HCT116 (cell line): ENCODE results near the gene COA8. TPM values are rescaled to one million over a fixed set of nuclear protein-coding genes. Genes with fewer than 3 reads are reported as not detected.

Source experiments
- ATAC-seq: fragments of 200-7000 bp; cut with Tn5 transposase; 2 replicates; pipeline ENCODE4 v1.9.1; 2020; ENCODE audit warnings: mild to moderate bottlenecking, moderate library complexity
- BruUV-seq: library from RNA; stranded (reverse); fragments of 400-500 nt; replicated peaks from 2 replicates; lab custom pipeline; 2021; lab: Mats Ljungman, UMichigan
- CTCF ChIA-PET: fragments of 300-600 bp; sonication (Branson Sonifier 250); formaldehyde crosslinking; loops from one replicate; lab custom pipeline; 2021; ENCODE audit warnings: antibody characterized with exemption; lab: Charles Lee
- POLR2A ChIA-PET: fragments of 300-600, 350-600 bp; sonication (Branson Sonifier 250); formaldehyde crosslinking; loops from one replicate; lab custom pipeline; 2021; ENCODE audit warnings: antibody characterized with exemption; lab: Charles Lee
- RAD21 ChIA-PET, 2 experiments: fragments of 300-600 bp; sonication (Branson Sonifier 250); formaldehyde crosslinking; loops; one replicate each; lab custom pipeline; 2023; ENCODE audit warnings: low total read pairs in 2 of 2; ENCODE audit not compliant: uncharacterized antibody in 2 of 2, unreplicated experiment in 2 of 2, low non-redundant PET in 1 of 2; lab: Charles Lee
- DNase-seq: peaks from one replicate; pipeline ENCODE4 v3.0.0-alpha.2; 2010; ENCODE audit warnings: low read depth, low spot score
- H2AFZ ChIP-seq: fragments of 200-600 bp; shearing (Covaris generic), sonication (generic); 2 replicates; pipeline ENCODE4 v1.6.1; 2017; ENCODE audit warnings: low read depth, mixed run types, mixed read lengths, antibody characterized with exemption, low read length; ENCODE audit not compliant: poor library complexity, severe bottlenecking
- H3K27ac ChIP-seq: 2 replicates; pipeline ENCODE4 v1.5.1; 2012; ENCODE audit warnings: low read depth, low read length
- H3K27me3 ChIP-seq: fragments of 200-600 bp; sonication (generic); 2 replicates; pipeline ENCODE4 v1.6.1; 2016; ENCODE audit warnings: mixed run types, low read length, mixed read lengths; ENCODE audit not compliant: insufficient read depth
- H3K36me3 ChIP-seq, 2 experiments: fragments of 200-500 bp in 1 of 2; fragments of 200-600 bp in 1 of 2; sonication (Bioruptor generic) in 1 of 2; sonication (generic) in 1 of 2; 2 replicates each; pipeline versions ENCODE4 v1.5.1 to v1.6.1; 2014 to 2016; ENCODE audit warnings: low read length in 2 of 2, inconsistent platforms in 1 of 2, mixed read lengths in 1 of 2, mixed run types in 1 of 2; ENCODE audit not compliant: insufficient read depth in 2 of 2, control insufficient read depth in 1 of 2
- H3K4me1 ChIP-seq, 2 experiments: fragments of 200-600 bp in 1 of 2; sonication (generic) in 1 of 2; 2 replicates each; pipeline versions ENCODE4 v1.5.1 to v1.6.1; 2012 to 2017; ENCODE audit warnings: low read length in 2 of 2, inconsistent platforms in 1 of 2, mild to moderate bottlenecking in 1 of 2, mixed read lengths in 1 of 2, mixed run types in 1 of 2, moderate library complexity in 1 of 2; ENCODE audit not compliant: insufficient read depth in 2 of 2, control insufficient read depth in 1 of 2
- H3K4me2 ChIP-seq: fragments of 200-600 bp; sonication (generic); 2 replicates; pipeline ENCODE4 v1.6.1; 2017; ENCODE audit warnings: mixed run types, low read length, mixed read lengths
- H3K4me3 ChIP-seq, 2 experiments: fragments of 200-600 bp in 1 of 2; sonication (generic) in 1 of 2; replicated peaks in 1 of 2; 2 replicates each; pipeline ENCODE4 v1.5.1; 2011 to 2016; ENCODE audit warnings: low read length in 2 of 2, control low read depth in 1 of 2, low read depth in 1 of 2, mild to moderate bottlenecking in 1 of 2, mixed read lengths in 1 of 2, mixed run types in 1 of 2
- H3K79me2 ChIP-seq: fragments of 200-600 bp; sonication (generic); 2 replicates; pipeline ENCODE4 v1.6.1; 2017; ENCODE audit warnings: mild to moderate bottlenecking, mixed run types, low read length, moderate library complexity, mixed read lengths; ENCODE audit not compliant: insufficient read depth
- H3K9ac ChIP-seq: fragments of 200-600 bp; sonication (generic); 2 replicates; pipeline ENCODE4 v1.6.1; 2016; ENCODE audit warnings: low read length, mixed read lengths
- H3K9me2 ChIP-seq: fragments of 200-600 bp; sonication (generic), shearing (Covaris generic); 2 replicates; pipeline ENCODE4 v1.6.1; 2017; ENCODE audit warnings: mixed run types, mild to moderate bottlenecking, moderate library complexity; ENCODE audit not compliant: insufficient read depth
- H3K9me3 ChIP-seq, 2 experiments: fragments of 200-500 bp in 1 of 2; fragments of 200-600 bp in 1 of 2; sonication (Bioruptor generic) in 1 of 2; sonication (generic) in 1 of 2; 2 replicates each; pipeline ENCODE4 v1.6.1; 2014 to 2017; ENCODE audit warnings: low read length in 2 of 2, mixed read lengths in 2 of 2, inconsistent platforms in 1 of 2, low read depth in 1 of 2, mild to moderate bottlenecking in 1 of 2, mixed run types in 1 of 2, moderate library complexity in 1 of 2; ENCODE audit not compliant: control insufficient read depth in 1 of 2, insufficient read depth in 1 of 2
- H4K20me1 ChIP-seq: fragments of 200-600 bp; sonication (generic), shearing (Covaris generic); 2 replicates; pipeline ENCODE4 v1.6.1; 2017; ENCODE audit warnings: mixed run types, mild to moderate bottlenecking, moderate library complexity; ENCODE audit not compliant: insufficient read depth
- CBX3 ChIP-seq: IDR thresholded peaks from 2 replicates; pipeline ENCODE4 v1.6.1; 2012; ENCODE audit warnings: low read depth
- CEBPB ChIP-seq: IDR thresholded peaks from 2 replicates; pipeline ENCODE4 v1.6.1; 2012; ENCODE audit warnings: low read depth
- ELF1 ChIP-seq: IDR thresholded peaks from 2 replicates; pipeline ENCODE4 v1.6.1; 2012; ENCODE audit warnings: low read depth, borderline replicate concordance
- EZH2 ChIP-seq: fragments of 200-600 bp; sonication (generic); IDR thresholded peaks from 2 replicates; pipeline ENCODE4 v1.6.1; 2017; ENCODE audit warnings: antibody characterized with exemption, mixed run types
- EZH2phosphoT487 ChIP-seq: fragments of 200-600 bp; IDR thresholded peaks from 2 replicates; pipeline ENCODE4 v1.6.1; 2018; ENCODE audit warnings: antibody characterized with exemption, borderline replicate concordance
- POLR2A ChIP-seq: IDR thresholded peaks from 2 replicates; pipeline ENCODE4 v1.7.0; 2011; ENCODE audit warnings: borderline replicate concordance; ENCODE audit not compliant: insufficient read depth, insufficient read length; ENCODE audit errors: extremely low read depth
- POLR2AphosphoS5 ChIP-seq: IDR thresholded peaks from 2 replicates; pipeline ENCODE4 v1.6.1; 2011; ENCODE audit warnings: mild to moderate bottlenecking, low read depth, low read length, moderate library complexity
- RAD21 ChIP-seq: IDR thresholded peaks from 2 replicates; pipeline ENCODE4 v1.6.1; 2012; ENCODE audit warnings: low read depth, mild to moderate bottlenecking
- REST ChIP-seq: IDR thresholded peaks from 2 replicates; pipeline ENCODE4 v1.6.1; 2012; ENCODE audit warnings: low read depth
- SP1 ChIP-seq: IDR thresholded peaks from 2 replicates; pipeline ENCODE4 v1.6.1; 2012; ENCODE audit warnings: low read depth
- SRF ChIP-seq: IDR thresholded peaks from 2 replicates; pipeline ENCODE4 v1.6.1; 2012; ENCODE audit warnings: low read depth
- ZFX ChIP-seq: fragments of 450-650 bp; IDR thresholded peaks from 2 replicates; pipeline ENCODE4 v1.6.1; 2017
- ZNF274 ChIP-seq: fragments of 200-500 bp; sonication (Bioruptor generic); IDR thresholded peaks from 2 replicates; pipeline ENCODE4 v1.6.1; 2014; ENCODE audit warnings: mild to moderate bottlenecking, low read depth, low read length, inconsistent platforms
- intact Hi-C: fragments of 100-400 bp; cut with micrococcal nuclease; formaldehyde crosslinking; loops from 2 replicates; pipeline ENCODE4 v1.10.0; 2022
- total RNA-seq: library from RNA; stranded (reverse); gene quantifications from one replicate; pipeline ENCODE4 v1.2.1, GENCODE V29; 2021; ENCODE audit not compliant: unreplicated experiment
- TF ChIP-seq, protein P1 (sequence below): IDR thresholded peaks from 2 replicates; pipeline ENCODE4 v1.6.1; 2012
- TF ChIP-seq, protein P2 (sequence below): IDR thresholded peaks from 2 replicates; pipeline ENCODE4 v1.6.1; 2012
- TF ChIP-seq, protein P3 (sequence below): IDR thresholded peaks from 2 replicates; pipeline ENCODE4 v1.6.1; 2011; ENCODE audit warnings: mild to moderate bottlenecking, low read length, moderate library complexity; ENCODE audit not compliant: insufficient replicate concordance; ENCODE audit errors: extremely low read depth

COA8 gene
- total RNA-seq, 1 experiment from 2014 or later = 29.4 TPM

- Histone ChIP-seq H3K36me3 (peaks cover 0 to 12% of the 10 kb centered on the region in 2 experiments; a peak in 3 of 4 replicates), H3K9ac (no peak overlapping the region), H3K4me2 (no peak overlapping the region), H3K9me3 (no peaks in the 10 kb centered on the region), H3K4me3 (no peak overlapping the region), H4K20me1 (no peaks in the 10 kb centered on the region; the same call in 1 of the 2 replicates), H2AFZ (no peak overlapping the region), H3K79me2 (peaks cover 11% of the 10 kb centered on the region; the same call in 1 of the 2 replicates), H3K27ac (no peak overlapping the region), H3K27me3 (no peaks in the 10 kb centered on the region), H3K4me1 (peaks cover 8 to 41% of the 10 kb centered on the region in 2 experiments; a peak in 3 of 4 replicates), H3K9me2 (no peaks in the 10 kb centered on the region)
- intact Hi-C loops = no loop called here
- RAD21 ChIA-PET = no interaction called here
- ATAC-seq (no peak), DNase-seq (no peak)
- POLR2A ChIA-PET = no interaction called here
- TF ChIP-seq SP1 = no peak
- TF ChIP-seq ELF1 = no peak
- no peak for TF ChIP-seq POLR2A
- TF ChIP-seq POLR2AphosphoS5 = no peak
- TF ChIP-seq CEBPB = no peak
- TF ChIP-seq, protein P1, sequence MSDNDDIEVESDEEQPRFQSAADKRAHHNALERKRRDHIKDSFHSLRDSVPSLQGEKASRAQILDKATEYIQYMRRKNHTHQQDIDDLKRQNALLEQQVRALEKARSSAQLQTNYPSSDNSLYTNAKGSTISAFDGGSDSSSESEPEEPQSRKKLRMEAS = no peak
- no peak for TF ChIP-seq EZH2
- TF ChIP-seq ZNF274 = no peak
- TF ChIP-seq, protein P2, sequence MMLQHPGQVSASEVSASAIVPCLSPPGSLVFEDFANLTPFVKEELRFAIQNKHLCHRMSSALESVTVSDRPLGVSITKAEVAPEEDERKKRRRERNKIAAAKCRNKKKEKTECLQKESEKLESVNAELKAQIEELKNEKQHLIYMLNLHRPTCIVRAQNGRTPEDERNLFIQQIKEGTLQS = no peak
- TF ChIP-seq RAD21 = no peak
- no peak for TF ChIP-seq ZFX
- no peak for TF ChIP-seq CBX3
- TF ChIP-seq SRF = no peak
- TF ChIP-seq EZH2phosphoT487 = no peak
- TF ChIP-seq REST = no peak
- TF ChIP-seq, protein P3, sequence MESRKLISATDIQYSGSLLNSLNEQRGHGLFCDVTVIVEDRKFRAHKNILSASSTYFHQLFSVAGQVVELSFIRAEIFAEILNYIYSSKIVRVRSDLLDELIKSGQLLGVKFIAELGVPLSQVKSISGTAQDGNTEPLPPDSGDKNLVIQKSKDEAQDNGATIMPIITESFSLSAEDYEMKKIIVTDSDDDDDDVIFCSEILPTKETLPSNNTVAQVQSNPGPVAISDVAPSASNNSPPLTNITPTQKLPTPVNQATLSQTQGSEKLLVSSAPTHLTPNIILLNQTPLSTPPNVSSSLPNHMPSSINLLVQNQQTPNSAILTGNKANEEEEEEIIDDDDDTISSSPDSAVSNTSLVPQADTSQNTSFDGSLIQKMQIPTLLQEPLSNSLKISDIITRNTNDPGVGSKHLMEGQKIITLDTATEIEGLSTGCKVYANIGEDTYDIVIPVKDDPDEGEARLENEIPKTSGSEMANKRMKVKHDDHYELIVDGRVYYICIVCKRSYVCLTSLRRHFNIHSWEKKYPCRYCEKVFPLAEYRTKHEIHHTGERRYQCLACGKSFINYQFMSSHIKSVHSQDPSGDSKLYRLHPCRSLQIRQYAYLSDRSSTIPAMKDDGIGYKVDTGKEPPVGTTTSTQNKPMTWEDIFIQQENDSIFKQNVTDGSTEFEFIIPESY = no peak
- CTCF ChIA-PET = interaction anchor here (3.4 kb wide), 1 partner anchor 30 kb away, joined by 38 read pairs; no protein-coding TSS in a partner anchor
- no TSS peak for BruUV-seq
These were observed 46.2 kb upstream of the COA8 start for GRCh38 chr14:103516426-103517173.
